ENCODE results near the gene CFAP74. TPM values are rescaled to one million over a fixed set of nuclear protein-coding genes. Genes with fewer than 3 reads are reported as not detected.

CFAP74 gene
- total RNA-seq, 4 donors from 2014 or later, result not detected

- H3K4me1 ChIP-seq, result peaks cover 16 to 58% (median 44%) of the 10 kb centered on the region in 4 donors
- DNase-seq, result no peak
- H3K36me3 ChIP-seq, result no peaks in the 10 kb centered on the region
- peak overlapping the region; percentile 42 to 78 (median 72) for H3K4me3 ChIP-seq
- in situ Hi-C loops (cut with MboI; ENCODE audit: low pct_ligation_motif_present in 1 of 4, low pct_unique_long_range_greater_than_20kb in 1 of 4, low sequenced_read_pairs in 3 of 4), result no loop called here
- peaks cover 44% of the 10 kb centered on the region for H3K27me3 ChIP-seq
- no peaks in the 10 kb centered on the region for H3K9me3 ChIP-seq
- 4 to 5% methylated on average over 4 to 49 of the region's 84 CpGs for WGBS, 2 donors (ENCODE audit: low coverage in 1 of 2)
- peak overlapping the region; percentile 67 to 87 (median 82) for H3K27ac ChIP-seq
- no peak for TF ChIP-seq POLR2A (IDR thresholded peaks at IDR 0.05)
- no peak for TF ChIP-seq CTCF (IDR thresholded peaks at IDR 0.05)
- no peak for TF ChIP-seq POLR2AphosphoS5 (IDR thresholded peaks at IDR 0.05)
- TF ChIP-seq EP300 (IDR thresholded peaks at IDR 0.05; ENCODE audit: low read depth), result no peak
- intact Hi-C loops (cut with DNase I; ENCODE audit: low total_unique reads), result no loop called here
Observed at GRCh38 chr1:2050793-2051682, 47.5 kb upstream of the CFAP74 start.

GRCh38 chr1:2050461-2050792, 46.8 kb upstream of the CFAP74 start:
- Histone ChIP-seq H3K9me3 (no peaks in the 10 kb centered on the region), H3K27ac (peak overlapping the region; percentile 67 to 87 (median 82)), H3K36me3 (no peaks in the 10 kb centered on the region), H3K4me1 (peaks cover 16 to 61% (median 46%) of the 10 kb centered on the region in 4 donors), H3K4me3 (peak overlapping the region; percentile 42 to 78 (median 72)), H3K27me3 (peaks cover 44% of the 10 kb centered on the region)
- in situ Hi-C loops (cut with MboI; ENCODE audit: low pct_ligation_motif_present in 1 of 4, low pct_unique_long_range_greater_than_20kb in 1 of 4, low sequenced_read_pairs in 3 of 4), result no loop called here
- TF ChIP-seq POLR2AphosphoS5 (IDR thresholded peaks at IDR 0.05) (no peak), CTCF (IDR thresholded peaks at IDR 0.05) (no peak), POLR2A (IDR thresholded peaks at IDR 0.05) (no peak), EP300 (IDR thresholded peaks at IDR 0.05; ENCODE audit: low read depth) (no peak)
- DNase-seq, result no peak
- 0% methylated on average over 6 of the region's 51 CpGs; no CpG with 5 or more reads in 1 of the 2 donors for WGBS, 2 donors (ENCODE audit: low coverage in 1 of 2)
- intact Hi-C loops (cut with DNase I; ENCODE audit: low total_unique reads), result no loop called here

GRCh38 chr1:2049718-2050431, 46.3 kb upstream of the CFAP74 start, which contains the start of gene PRKCZ:
TSS of gene PRKCZ (plus strand) at chr1:2050411. CDS start at chr1:2050631, 220 bp downstream.
- peaks cover 21 to 67% (median 49%) of the 10 kb centered on the region in 4 donors for H3K4me1 ChIP-seq
- DNase-seq, result peak; percentile 97
- intact Hi-C loops (cut with DNase I; ENCODE audit: low total_unique reads), result no loop called here
- 8% methylated on average over 23 of the region's 83 CpGs; no CpG with 5 or more reads in 1 of the 2 donors for WGBS, 2 donors (ENCODE audit: low coverage in 1 of 2)
- peak in 1 of 5 experiments; percentile 17 for TF ChIP-seq CTCF (IDR thresholded peaks at IDR 0.05)
- TF ChIP-seq EP300 (IDR thresholded peaks at IDR 0.05; ENCODE audit: low read depth), result no peak
- TF ChIP-seq POLR2AphosphoS5 (IDR thresholded peaks at IDR 0.05), result peak; percentile 14 to 69 (median 67)
- TF ChIP-seq POLR2A (IDR thresholded peaks at IDR 0.05), result peak; percentile 70
- no peaks in the 10 kb centered on the region for H3K36me3 ChIP-seq
- in situ Hi-C loops (cut with MboI; ENCODE audit: low pct_ligation_motif_present in 1 of 4, low pct_unique_long_range_greater_than_20kb in 1 of 4, low sequenced_read_pairs in 3 of 4), result loop anchor here in 3 of 4 donors (10.0 kb wide), 2 partner anchors 85 to 95 kb away; no protein-coding TSS in a partner anchor
- H3K4me3 ChIP-seq, result peak within 1 kb of the TSS; percentile 43 to 78 (median 72)
- peaks cover 44% of the 10 kb centered on the region for H3K27me3 ChIP-seq
- peak within 1 kb of the TSS; percentile 82 to 91 (median 86) for H3K27ac ChIP-seq
- H3K9me3 ChIP-seq, result no peaks in the 10 kb centered on the region

Data from transverse colon (tissue), 4 donors.